Stimulated activated CD8-positive, alpha-beta memory T cell treated with anti-CD3 and anti-CD28 coated beads, Interleukin-7, amount 100 ng/mL, for 48 hours (primary cell): ENCODE results near the gene RHOB.

Experiments used
- DNase-seq, 2 donors: peaks; one replicate each; pipeline ENCODE4 v3.0.0-alpha.2; 2020; ENCODE audit warnings: low read depth in 1 of 2; ENCODE audit errors: extremely low read depth in 1 of 2

The RHOB gene

DNA sequence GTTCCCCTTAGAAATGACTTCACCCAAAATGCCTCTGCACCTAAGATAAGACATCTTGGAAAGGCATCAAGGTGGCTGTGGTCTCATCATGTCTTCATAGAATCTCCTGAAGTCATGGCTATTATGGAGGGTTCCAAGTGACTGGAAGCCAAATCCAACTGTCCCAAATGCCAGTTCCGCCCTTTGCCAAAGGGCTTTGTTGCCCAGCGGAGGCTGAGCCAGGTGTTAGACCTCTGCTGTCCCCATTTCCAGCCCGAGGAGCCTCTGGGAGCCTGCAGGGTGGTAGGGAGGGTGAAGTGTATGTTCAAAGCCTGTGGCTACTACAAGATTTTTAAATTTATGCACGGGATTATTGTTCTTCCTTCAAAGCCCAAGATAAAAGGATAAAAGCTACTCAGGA, 25.7 kb downstream of the RHOB start:
- DNase-seq = no peak

DNA sequence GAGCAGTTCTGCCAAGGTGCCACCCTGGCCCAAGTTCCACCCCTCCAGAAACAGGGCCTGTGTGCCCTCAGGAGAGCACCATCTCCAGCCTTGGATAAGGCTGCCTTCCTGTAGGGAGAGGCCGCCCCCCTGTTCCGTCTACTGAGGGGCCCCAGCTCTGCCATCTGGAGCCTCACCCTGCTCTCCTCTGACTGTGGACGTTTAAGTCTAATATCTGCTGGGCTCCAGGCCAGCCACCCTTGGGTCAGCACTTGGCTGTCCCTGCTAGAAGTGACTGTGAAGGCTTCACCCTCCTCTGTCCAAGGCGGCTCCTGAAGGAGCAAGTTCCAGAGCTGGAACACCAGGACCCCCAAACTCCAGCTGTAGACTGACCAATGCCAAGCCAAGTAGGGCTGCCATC, 26.3 kb downstream of the RHOB start:
- no peak for DNase-seq

DNA sequence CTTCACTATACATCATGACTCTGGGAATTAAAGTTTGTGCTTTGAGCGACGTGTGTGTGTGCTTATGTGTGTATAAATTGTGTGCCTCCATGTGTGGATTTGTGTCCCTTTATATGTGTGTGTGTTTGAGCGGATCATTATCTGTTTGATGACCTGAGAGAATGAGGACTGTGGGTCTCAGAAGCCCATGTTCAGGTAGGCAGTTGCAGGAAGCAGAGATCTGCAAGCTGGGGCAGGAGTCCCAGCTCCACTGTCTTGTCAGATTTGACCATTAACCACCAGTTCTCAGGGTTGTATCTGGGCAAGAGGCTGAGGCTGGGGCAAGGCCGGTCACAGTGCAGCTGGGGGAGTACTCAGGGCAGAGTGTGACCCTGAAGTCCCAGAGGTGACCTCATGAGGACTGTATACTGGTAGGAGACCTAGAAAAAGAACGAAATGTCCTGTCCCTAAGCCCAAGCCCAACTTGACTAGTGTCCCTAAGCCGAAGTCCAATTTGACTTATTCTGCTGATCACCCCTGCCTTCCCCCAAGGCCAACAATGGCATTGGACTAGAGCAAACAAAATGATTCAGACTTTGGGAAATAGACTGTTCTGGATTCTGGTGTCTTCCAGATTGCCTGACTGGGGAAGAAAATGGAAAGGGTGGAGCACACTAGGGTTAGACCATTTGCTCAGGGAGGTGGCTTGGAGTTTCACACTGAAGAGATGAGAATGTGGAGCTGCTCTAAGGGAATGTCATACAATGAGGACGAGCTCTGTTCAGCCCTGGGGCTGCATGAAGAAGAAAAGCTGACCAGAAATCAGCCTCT, 28.1 kb downstream of the RHOB start:
- DNase-seq = no peak

DNA sequence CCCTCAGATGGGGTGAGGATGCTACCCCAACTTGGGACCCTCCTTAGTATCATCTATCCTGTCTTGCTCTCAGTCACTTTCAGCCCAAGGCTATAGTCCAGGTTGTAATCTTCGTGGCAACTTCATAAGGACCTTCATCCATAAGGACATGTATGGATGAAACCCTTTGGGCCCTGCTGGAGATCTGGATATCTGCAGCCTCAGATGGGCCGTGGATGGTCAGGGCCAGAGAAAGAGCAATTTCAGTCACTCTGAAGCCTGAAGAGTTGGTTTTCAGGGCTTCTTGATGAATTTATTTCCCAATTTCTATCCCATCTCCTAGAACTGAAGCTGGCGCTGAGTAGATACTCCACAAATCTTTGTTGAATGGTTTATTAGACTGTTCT, 28.7 kb downstream of the RHOB start:
- DNase-seq = no peak

DNA sequence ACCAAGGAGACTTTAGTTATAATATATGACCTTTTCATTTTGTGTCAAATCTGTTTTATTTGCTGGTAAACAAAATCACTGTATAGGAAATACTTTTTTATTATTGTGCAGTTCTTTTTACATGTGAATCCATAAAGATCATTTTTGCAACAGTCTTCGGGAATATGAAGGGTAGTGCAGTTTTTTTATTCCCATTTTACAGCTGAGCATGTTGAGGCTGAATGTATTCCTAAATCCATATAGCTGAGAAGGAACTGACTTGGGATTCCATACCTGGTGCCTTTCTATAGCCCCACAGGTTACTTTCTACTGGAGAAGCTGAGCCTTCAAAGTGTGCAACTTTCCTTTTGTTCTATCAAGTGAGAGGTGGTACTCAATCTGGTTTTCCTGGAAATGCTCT, 29.6 kb downstream of the RHOB start:
- no peak for DNase-seq

DNA sequence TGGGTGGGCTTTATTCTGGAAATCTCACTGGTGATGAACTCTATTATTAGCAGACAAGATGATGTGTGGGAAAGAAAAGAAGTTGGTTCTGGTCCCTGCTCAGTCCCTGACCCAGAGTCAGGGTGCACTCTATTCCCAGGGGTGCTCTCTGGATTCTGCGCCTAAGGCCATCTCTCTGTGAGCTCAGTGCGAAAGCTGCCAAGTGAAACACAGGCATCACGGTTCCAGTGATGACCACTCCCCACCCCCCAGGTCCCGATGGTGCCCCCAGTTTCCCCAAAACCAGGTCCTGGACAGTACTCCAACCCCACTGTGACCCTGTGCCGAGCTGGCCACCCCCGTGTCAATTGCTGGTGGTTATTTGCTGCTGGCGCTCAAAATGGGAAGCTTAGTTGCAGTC, 30.1 kb downstream of the RHOB start:
- DNase-seq = no peak

DNA sequence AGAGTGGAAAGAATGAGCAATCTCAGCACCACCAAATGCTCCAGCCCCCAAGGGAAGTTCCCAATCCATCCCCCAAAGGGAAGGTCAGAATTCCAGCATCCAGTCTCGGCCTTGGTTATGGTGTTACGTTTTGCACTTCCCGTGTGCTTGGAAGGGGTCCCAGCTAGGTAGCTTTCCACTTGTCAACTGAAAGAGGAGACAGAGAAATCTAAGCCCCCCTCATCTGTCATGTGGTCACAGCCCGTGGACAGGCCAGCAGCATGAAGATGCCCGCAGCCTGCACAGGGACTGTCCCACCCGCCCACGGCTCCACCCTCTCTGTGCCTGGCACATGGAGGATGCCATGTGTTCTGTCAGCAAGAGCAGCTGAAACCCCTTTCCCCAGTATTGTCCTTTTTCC, 32.1 kb downstream of the RHOB start:
- no peak for DNase-seq

DNA sequence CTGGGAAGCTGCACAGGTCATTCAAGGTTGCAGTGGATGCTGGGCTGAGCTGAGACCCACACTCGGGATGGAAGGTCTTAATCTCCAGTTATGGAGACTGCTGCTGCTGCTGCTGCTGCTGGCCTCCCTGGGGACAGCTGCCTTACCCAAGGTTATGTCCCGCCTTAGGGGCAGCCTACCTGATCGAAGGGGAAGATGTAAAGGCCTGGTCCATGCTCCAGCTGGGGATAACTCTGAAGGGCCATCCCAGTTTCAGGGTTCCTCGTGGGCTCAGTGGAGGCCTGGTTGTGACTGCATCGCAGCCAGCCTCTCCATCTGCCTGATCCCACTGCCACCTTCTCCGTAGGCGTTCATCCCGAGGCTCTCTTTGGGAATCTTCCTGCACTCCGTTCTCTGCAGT, 33.0 kb downstream of the RHOB start:
- DNase-seq = no peak

DNA sequence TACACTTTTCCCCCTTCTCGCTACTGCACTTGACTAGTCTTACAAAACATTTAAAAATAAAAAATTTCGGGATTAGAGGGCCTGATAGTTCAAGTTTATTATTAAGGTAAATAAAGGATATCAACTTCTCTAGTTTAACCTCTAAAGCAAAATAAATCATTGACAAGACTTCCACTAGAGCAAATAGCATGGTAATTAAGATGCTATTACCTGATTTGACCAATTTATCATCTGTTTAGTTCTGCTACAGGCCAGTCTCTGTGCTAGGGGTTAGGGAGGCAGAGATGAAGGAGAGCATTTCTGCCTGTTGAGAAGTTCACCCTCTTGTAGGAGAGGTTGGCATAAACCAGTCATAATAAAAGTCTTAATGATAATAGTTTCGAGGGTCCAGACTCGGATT, 34.0 kb downstream of the RHOB start:
- DNase-seq = no peak

DNA sequence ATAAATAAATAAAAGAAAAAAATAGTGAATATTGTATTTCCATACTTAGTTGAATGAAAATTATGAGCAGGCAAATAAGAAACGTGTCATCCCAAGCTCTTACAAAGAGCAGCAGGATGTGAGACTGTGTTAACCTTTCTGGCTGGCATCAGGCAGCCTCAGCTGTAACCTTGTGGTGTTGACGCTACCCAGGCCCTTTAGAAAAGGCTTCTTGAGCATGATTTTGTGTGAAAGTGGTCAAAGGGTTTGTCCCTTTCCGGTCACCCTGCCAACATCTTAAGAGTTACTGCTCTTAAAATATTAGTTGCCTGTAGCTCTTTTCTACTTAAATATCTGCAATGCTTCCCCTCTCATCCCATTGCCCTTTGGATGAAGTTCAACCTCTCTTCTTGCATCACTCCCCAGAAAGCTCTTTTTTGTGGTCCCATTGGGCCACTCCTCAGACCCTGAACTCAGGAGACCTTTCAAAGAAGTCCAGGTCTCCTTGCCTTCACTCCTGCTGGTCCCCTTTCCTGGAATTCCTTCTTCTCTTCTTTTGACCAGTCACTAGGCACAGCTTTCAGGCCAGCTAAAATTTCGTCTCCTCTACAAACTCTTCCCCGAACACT, 35.0 kb downstream of the RHOB start:
- no peak for DNase-seq

DNA sequence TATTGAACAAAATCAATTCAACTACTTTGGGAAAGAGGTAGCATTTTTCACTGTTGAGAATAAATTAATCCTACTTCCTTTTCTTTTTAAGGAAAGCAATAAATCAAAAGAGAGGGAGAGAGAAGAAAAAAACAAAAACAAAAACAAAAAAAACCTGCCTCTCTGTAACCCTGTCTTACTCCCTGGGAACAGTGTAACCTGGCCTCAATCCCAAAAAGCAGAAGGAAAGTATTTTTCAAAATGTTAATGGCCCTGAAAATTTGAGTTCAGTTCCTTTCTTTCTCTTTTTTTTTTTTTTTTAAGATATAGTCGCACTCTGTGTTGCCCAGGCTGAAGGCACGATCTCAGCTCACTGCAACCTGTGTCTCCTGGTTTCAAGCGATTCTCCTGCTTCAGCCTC, 35.9 kb downstream of the RHOB start:
- no peak for DNase-seq

DNA sequence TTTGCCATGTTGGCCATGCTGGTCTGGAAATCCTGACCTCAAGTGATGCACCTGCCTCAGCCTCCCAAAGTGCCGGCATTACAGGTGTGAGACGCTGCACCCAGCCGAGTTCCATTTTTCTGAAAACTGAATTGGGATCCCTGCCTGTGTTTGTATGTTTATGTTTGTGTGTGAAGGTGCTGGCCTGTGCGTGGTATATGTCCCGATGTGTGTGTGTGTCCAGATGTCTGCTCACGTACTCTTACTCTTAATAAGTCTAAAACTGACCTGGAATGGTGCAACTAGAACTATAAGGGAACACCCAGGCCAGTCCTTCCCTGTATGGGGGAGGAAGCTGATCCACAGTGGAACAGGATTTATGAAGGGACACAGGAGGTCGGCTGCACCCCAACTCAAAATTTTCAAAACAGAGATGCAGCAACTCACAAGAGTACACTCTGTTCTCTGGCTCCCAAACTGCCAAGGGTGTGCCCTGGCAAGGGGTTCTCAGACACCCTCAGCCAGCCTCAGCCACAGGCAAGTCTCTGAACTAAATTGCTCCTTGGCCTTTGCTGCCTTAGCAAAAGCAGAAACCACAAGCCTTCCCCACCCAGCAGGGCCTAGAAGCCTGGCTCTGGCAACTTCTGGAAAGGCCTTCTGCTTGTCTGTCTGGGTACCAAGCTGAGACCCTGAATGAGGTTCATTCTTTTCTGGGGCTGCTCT, 36.5 kb downstream of the RHOB start:
- DNase-seq = no peak

DNA sequence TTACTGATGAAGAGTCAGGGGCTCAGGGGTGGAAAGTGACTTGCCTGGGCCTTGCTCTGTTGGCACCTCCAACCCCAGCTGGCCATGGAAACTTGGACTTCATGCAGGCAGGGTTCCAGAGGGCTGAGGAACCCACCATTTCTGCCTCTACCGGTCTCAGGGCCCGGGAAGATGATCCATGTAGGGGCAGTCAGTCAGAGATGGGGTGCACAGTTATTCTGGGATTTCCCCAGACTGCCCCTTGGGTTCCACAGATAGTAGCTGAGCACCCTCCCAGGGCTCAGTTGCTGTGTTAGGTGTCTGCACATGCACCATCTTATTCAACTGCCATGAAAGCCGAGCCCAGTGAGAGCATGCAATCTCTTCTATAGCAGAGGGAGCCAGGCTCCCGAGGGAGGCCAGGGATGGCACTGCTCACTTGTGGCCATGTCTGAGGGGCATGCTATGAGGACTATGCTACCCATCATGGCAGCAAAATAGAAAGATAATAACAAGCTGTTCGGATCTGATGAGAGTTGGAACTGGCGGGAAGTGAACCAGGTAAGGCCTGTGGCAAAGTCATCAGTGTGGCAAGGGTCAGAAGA, 37.3 kb downstream of the RHOB start:
- DNase-seq = no peak

DNA sequence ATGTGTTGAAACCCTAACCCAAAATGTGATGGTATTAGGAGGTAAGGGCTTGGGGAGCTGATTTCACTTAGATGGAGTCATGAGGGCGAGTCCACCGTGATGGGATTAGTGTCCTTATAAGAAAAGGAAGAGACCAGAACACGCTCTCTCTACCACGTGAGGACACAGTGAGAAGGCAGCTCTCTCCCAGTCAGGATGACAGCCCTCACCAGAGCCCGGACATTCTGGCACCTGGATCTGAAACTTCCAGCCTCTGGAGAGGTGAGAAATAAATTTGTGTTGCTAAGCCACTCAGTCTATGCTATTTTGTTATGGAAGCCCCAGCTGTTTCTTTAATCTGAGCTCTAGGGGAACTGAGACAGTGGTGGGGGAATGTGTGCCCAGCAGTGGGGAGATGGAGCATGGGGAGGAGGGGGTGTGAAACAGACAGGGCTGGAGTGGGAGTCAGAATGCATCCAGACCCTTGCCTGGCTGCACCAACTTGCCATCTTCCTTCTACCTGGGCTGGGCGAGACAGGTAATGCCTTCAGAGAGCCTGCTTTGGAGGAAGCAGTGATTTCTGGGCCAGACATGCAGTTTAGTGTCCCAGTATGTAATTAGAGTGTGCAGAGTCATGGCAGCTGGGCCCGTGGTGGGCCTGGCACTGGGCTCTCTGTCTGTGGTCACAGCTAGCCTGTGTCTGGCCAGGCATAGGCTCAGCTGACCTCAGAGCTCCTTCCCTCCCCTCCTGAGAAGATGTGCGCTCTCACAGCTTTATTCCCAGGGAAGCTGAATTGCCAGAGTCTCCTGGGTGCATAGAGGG, 38.1 kb downstream of the RHOB start:
- no peak for DNase-seq

DNA sequence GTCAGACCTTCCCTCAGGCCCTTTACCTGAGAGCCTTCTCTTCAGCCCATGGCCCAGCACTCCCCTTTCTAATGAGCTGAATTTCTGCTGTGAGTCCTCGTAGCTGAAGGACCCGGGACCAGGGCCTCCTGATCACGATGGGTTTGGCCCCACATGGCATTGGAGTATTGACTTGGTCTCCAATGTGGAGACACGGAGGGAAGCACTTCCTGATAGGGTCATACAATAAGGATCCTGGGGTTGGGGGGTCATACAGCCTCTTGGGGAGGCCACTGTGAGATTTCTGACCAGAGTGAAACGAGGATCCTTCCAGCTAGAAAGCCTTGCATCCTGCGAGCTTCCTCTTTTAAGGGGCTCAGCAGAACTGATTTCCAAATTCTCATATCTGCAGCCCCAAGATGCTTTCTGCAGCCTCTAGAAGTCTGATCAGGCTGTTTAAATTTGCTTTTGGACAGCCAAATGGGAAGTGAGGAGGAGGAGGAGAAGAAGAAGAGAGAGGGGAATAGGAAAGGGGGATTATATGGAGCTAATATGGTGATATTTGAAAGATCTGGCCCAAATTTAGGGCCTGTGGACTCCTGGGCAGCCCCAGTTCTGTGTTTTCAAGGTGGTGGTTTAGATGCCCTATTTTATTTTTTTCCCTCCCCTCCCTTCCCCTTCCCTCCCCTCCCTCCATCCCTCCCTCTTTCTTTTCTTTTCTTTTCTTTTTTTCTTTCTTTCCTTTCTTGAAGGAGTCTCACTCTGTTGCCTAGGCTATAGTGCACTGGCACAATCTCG, 38.9 kb downstream of the RHOB start:
- no peak for DNase-seq

DNA sequence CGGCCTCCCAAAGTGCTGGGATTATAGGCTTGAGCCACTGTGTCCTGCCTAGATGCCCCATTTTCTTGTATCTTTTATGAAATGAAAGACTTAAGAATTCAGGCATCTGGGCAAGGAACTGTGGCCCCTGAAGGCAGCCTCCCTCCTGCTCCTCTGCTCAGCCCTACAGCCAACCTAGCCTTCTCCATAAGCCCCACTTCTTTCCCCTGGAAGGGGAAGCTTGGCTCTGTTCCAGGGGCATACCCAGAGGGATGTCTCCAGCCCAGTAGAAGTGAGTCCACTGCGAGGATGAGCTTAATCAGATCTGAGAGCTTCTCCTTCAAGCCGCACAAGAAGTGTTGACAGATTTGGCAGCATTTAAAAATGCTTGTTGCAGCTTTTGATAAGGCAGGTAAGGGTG, 39.7 kb downstream of the RHOB start:
- DNase-seq = no peak

DNA sequence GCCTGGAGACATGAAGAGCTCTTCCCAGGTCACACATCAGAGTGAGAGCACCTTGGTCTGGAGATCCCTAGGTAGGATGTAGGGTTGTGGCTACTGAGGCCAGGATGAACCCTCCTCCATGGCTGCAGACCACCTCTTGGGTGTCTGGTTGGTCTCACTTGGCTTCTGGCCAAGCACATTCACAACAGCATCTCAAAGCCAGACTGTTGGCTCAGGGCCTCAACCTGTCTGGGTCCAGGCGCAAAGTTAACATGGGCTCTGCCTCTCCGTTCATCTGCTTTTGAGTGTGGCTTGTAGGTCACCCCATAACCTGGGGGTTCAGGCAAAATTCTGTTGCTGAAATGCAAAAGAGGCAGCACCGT, 40.1 kb downstream of the RHOB start:
- DNase-seq = no peak

DNA sequence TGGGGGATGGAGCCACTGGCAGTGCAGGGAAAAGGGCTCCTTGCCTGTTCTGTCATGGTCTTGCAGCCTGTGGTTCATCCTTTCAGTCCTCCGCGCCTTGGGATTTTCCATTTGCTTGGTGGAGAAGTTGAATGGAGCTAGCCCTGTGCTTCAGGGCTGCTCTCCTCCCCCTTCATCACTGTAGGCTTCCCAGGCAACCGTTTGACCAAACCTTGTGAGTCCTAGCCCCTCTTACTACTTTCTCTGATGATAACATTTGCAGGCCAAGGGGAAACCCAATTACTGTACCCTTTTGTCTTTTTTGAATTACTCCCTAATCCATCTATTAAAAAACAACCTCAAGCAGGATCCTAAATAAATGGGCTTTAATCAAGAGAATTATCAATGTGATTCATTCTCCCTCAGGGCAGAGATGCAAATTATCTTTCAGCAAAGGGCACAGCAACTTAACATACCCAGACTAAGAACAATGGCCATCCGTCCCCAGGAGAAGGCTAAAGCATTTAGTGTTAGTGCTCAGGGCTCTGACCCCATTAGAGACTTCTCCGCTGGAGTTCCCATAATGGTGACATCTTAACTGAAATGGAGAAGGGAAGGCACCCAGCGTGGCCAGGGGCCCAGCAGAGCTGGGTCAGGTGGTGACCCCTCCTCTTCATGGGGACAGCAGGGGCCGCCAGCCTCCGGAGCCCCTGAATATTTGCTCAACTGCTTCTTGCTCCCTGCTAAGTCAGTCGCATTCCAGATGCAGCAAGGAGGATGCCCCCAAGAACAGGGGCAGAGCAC, 40.7 kb downstream of the RHOB start:
- no peak for DNase-seq

DNA sequence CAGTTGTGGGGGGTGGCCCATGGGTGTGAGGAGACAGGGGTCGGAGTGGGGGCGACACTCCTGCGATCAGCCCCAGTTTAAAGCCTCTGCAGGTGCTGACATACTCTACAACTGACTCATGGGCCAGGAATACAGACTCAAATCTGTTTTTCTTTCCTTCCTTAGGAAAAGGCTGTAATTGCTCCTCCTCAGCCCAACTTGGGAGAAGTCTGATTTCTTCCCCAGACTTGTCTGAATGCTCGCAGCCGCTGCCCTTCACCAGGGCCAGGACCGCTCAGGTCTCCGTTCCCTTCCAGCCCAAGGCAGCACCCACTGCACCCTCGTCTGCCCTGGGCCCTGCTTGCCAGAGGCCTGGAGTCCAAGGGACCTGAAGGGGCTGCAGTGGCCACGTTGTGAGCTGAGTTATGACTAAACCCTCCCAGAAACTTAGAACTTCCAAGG, 41.3 kb downstream of the RHOB start:
- no peak for DNase-seq

DNA sequence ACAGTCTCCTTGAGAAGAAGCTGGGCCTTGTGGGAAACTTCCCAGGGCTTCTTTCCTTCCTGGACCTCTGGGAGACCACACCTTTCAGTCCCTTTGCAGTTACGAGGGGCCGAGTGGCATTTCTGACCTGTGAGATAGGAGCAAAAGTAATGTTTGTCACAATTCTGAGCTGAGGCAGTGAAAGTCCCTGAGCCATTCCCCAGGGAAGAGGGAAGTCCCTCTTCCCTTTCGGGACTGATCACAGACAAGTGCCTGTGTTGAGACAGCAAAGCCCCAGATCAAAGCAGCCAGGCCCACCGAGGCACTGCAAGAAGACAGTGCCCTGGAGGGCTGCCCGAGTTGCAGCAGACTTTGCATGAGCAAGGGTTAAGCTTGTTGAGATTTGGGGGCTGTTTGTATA, 41.9 kb downstream of the RHOB start:
- no peak for DNase-seq
